Adrenal gland (tissue), 12 donors: ENCODE data around the gene ITGA7. TPM values are rescaled to one million over a fixed set of nuclear protein-coding genes. Genes with fewer than 3 reads are reported as not detected.

Source experiments
- DNase-seq, 7 donors: peaks; one replicate each; pipeline ENCODE4 v3.0.0-alpha.2; 2019 to 2020
- H3K27ac ChIP-seq, 5 donors: fragments of 200-600 bp; sonication (generic) in 4 of 5; 1 replicate in 3 of 5; 2 replicates in 2 of 5; pipeline versions ENCODE4 v1.5.1 to v1.8.0; 2016 to 2020; ENCODE audit warnings: mild to moderate bottlenecking in 1 of 5
- H3K27me3 ChIP-seq: fragments of 200-600 bp; 2 replicates; pipeline ENCODE4 v1.8.0; 2021
- H3K36me3 ChIP-seq, 2 donors: fragments of 200-600 bp; replicated peaks in 1 of 2; 1 replicate in 1 of 2; 2 replicates in 1 of 2; pipeline versions ENCODE4 v1.5.1 to v1.8.0; 2018 to 2022
- H3K4me1 ChIP-seq, 2 donors: fragments of 200-600 bp; replicated peaks in 1 of 2; 1 replicate in 1 of 2; 2 replicates in 1 of 2; pipeline versions ENCODE4 v1.5.1 to v1.8.0; 2018 to 2021
- H3K4me3 ChIP-seq, 4 donors: fragments of 200-600 bp; sonication (generic) in 3 of 4; one replicate each; pipeline ENCODE4 v1.5.1; 2016 to 2018
- H3K9me3 ChIP-seq, 3 donors: fragments of 200-600 bp; sonication (generic) in 1 of 3; replicated peaks in 1 of 3; 1 replicate in 2 of 3; 2 replicates in 1 of 3; pipeline versions ENCODE4 v1.5.1 to v1.8.0; 2016 to 2021
- POLR2A ChIP-seq, 2 donors: fragments of 450-650 bp; IDR thresholded peaks; one replicate each; pipeline ENCODE4 v1.6.1; 2017; ENCODE audit warnings: antibody characterized with exemption in 2 of 2, mild to moderate bottlenecking in 2 of 2, moderate library complexity in 1 of 2
- WGBS, 4 donors: extraction: QIAGEN DNeasy Blood & Tissue Kit in 2 of 4; methylation state at CpG; one replicate each; pipeline versions ENCODE4 v1.1.5 to v1.1.7; 2013 to 2017; 5-methylcytosine and 5-hydroxymethylcytosine counted together
- intact Hi-C, 2 donors: fragments of 100-400 bp; cut with DNase I; formaldehyde crosslinking; loops; one replicate each; pipeline versions ENCODE4 v1.14.1 to v1.15.0; 2022 to 2023
- polyA plus RNA-seq, 3 donors: library from polyadenylated mRNA; stranded (reverse); fragments of 200-250 nt in 2 of 3; fragments of 350-450 nt in 1 of 3; fragmentation: Illumina TruSeq in 1 of 3; extraction: RNeasy Lipid Tissue Mini Kit (QIAGEN cat#74804) in 1 of 3; gene quantifications; one replicate each; pipeline ENCODE4 v1.2.3, GENCODE V29; 2013 to 2014
- total RNA-seq, 9 donors: library from RNA; depleted of rRNA in 4 of 9; stranded (reverse); fragments of >200 nt in 4 of 9; fragments of 120-200 nt in 1 of 9; fragmentation: NEBNext Ultra II Directional in 1 of 9; extraction: Animal tissue kit (Norgen Biotek cat#: 25700) in 1 of 9; gene quantifications; one replicate each; pipeline versions ENCODE4 v1.1.0 to v1.2.4, GENCODE V29; 2013 to 2023
- TF ChIP-seq, protein P1 (sequence below), 6 experiments: fragments of 450-650 bp in 4 of 6; fragments of 200-600 bp in 2 of 6; sonication (generic) in 1 of 6; IDR thresholded peaks; 1 replicate in 5 of 6; 2 replicates in 1 of 6; pipeline versions ENCODE4 v1.5.1 to v1.8.0; 2016 to 2021; ENCODE audit warnings: antibody characterized with exemption in 6 of 6, mild to moderate bottlenecking in 2 of 6, moderate library complexity in 1 of 6
- donor health status: healthy with polysubstance abuse.
- donor health status: Bipolar disorder and iron deficiency.
- donor health status: DM: yes; HTN: yes; CAD: no.
- donor health status: DM: no; HTN: no; CAD: no.
- donor health status: DM: no; HTN: no; CAD: no.
- donor health status: DM: yes; HTN: yes; CAD: no.

The ITGA7 gene
- total and polyA plus RNA-seq, 12 donors, result 5.7 to 77.1 (median 15.7) TPM

DNA sequence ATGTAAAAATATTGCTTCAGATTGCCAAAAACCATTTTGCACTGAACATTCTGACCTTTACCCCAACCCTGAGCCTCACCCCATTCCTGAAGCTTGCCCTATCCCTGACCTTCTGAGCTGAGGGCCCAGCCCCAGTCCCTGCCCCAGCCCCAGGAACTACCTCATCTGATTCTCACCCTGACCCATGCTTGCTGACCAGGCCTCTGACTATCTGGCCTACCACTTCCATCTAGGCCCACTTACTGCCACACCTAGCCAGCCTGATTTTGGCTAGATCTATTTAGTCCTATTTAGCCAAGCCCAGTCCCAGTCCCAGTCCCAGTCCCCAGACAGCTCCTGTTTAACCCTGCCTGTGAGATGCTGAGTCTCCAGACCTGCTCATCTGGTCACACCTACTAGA, 37.4 kb downstream of the ITGA7 start:
- no peaks in the 10 kb centered on the region for H3K27me3 ChIP-seq
- intact Hi-C loops, result no loop called here
- DNase-seq, result peak in 1 of 7 donors; percentile 38
- peak overlapping the region in 1 of 5 donors; percentile 10 for H3K27ac ChIP-seq
- no peak overlapping the region for H3K4me3 ChIP-seq
- no peak for TF ChIP-seq POLR2A (IDR thresholded peaks at IDR 0.05)
- H3K4me1 ChIP-seq, result peaks cover 0 to 4% of the 10 kb centered on the region in 2 donors
- H3K36me3 ChIP-seq, result no peaks in the 10 kb centered on the region
- H3K9me3 ChIP-seq, result no peaks in the 10 kb centered on the region

DNA sequence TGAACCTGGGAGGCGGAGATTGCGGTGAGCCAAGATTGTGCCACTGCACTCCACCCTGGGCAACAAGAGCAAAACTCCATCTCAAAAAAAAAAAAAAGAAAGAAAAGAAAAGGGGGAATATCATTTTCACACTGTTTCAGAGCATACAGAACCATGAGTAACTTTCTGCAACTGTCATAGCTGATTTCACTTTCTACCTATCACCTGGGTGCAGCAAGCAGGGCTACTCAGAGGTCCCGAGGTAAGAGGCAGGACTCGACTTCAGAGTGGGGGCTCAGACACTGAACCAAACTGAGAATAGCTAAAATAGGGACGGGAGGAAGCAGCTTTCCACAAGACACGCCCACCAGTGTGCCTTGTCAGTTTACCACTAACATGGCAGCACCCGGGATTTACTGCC, 41.2 kb downstream of the ITGA7 start:
- no peaks in the 10 kb centered on the region for H3K9me3 ChIP-seq
- DNase-seq, result peak in 1 of 7 donors; percentile 35
- H3K4me1 ChIP-seq, result no peaks in the 10 kb centered on the region
- 70 to 84% (median 81%) methylated on average over 5 to 7 of the region's 7 CpGs for WGBS, 4 donors
- H3K27ac ChIP-seq, result no peak overlapping the region
- intact Hi-C loops, result no loop called here
- no peaks in the 10 kb centered on the region for H3K36me3 ChIP-seq
- no peak overlapping the region for H3K4me3 ChIP-seq
- H3K27me3 ChIP-seq, result no peaks in the 10 kb centered on the region
- TF ChIP-seq, protein P1, sequence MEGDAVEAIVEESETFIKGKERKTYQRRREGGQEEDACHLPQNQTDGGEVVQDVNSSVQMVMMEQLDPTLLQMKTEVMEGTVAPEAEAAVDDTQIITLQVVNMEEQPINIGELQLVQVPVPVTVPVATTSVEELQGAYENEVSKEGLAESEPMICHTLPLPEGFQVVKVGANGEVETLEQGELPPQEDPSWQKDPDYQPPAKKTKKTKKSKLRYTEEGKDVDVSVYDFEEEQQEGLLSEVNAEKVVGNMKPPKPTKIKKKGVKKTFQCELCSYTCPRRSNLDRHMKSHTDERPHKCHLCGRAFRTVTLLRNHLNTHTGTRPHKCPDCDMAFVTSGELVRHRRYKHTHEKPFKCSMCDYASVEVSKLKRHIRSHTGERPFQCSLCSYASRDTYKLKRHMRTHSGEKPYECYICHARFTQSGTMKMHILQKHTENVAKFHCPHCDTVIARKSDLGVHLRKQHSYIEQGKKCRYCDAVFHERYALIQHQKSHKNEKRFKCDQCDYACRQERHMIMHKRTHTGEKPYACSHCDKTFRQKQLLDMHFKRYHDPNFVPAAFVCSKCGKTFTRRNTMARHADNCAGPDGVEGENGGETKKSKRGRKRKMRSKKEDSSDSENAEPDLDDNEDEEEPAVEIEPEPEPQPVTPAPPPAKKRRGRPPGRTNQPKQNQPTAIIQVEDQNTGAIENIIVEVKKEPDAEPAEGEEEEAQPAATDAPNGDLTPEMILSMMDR (IDR thresholded peaks at IDR 0.05), result no peak
- no peak for TF ChIP-seq POLR2A (IDR thresholded peaks at IDR 0.05)

DNA sequence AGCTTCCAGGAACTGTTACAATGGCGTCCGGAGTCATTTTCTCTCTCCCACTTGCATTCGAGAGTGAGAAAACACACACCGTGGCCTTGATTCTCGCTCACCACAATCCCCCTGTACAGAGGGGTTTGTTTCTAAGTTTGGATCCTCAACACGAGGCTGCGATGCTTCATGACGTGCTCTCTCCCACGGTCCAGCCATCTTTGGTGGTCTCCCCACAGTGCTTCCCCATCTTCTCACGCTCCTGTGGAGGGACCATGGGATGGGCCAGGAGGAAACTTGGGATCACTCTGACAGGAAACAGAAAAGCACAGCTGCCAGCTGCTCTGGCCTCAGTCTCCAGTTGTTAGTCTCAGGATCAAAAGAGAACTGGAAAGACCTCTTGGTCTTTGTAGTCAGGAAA, 42.9 kb downstream of the ITGA7 start:
- no peak overlapping the region for H3K27ac ChIP-seq
- no peak overlapping the region for H3K4me3 ChIP-seq
- no peak for DNase-seq
- WGBS, 4 donors, result 82 to 91% (median 89%) methylated on average over 10 of the region's 10 CpGs
- intact Hi-C loops, result no loop called here
- TF ChIP-seq POLR2A (IDR thresholded peaks at IDR 0.05), result no peak
- TF ChIP-seq, protein P1 (IDR thresholded peaks at IDR 0.05), result no peak
- no peaks in the 10 kb centered on the region for H3K27me3 ChIP-seq
- H3K36me3 ChIP-seq, result no peaks in the 10 kb centered on the region
- H3K9me3 ChIP-seq, result no peaks in the 10 kb centered on the region
- H3K4me1 ChIP-seq, result peaks cover 0 to 5% of the 10 kb centered on the region in 2 donors

DNA sequence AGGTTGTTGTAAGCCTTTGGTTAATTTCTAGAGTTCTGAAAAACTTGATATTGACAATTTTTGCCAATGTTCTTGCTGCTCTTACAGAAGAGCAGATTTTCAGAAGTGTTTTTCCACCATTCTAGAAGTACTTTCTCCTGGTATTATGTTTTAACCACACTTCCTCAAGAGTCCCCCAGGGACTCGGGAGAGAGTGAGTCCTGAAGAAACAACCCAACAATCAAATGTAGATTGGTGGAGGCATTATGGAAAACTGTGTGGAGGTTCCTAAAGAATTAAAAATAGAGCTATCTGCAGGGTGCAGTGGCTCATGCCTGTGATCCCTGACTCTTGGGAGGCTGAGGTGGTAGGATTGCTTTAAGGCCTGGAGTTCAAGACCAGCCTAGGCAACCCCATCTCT, 44.3 kb downstream of the ITGA7 start:
- H3K9me3 ChIP-seq, result no peaks in the 10 kb centered on the region
- H3K27me3 ChIP-seq, result no peaks in the 10 kb centered on the region
- DNase-seq, result no peak
- H3K27ac ChIP-seq, result no peak overlapping the region
- intact Hi-C loops, result no loop called here
- 56 to 82% (median 62%) methylated on average over 1 of the region's 1 CpG for WGBS, 4 donors
- peaks cover 9 to 16% of the 10 kb centered on the region in 2 donors for H3K4me1 ChIP-seq
- no peak for TF ChIP-seq POLR2A (IDR thresholded peaks at IDR 0.05)
- TF ChIP-seq, protein P1 (IDR thresholded peaks at IDR 0.05), result no peak
- no peak overlapping the region for H3K4me3 ChIP-seq
- H3K36me3 ChIP-seq, result no peaks in the 10 kb centered on the region
